ENCODE data around the gene FYN. TPM values are rescaled to one million over a fixed set of nuclear protein-coding genes. Genes with fewer than 3 reads are reported as not detected.

Gene FYN
- polyA plus RNA-seq, 3 donors, result 88.4 to 149 (median 114) TPM

- Histone ChIP-seq H3K36me3 (replicated peaks in 1 of 2; ENCODE audit: control insufficient read depth in 1 of 2, insufficient read depth in 2 of 2, low read length in 2 of 2) (peaks cover 80 to 98% of the 10 kb centered on the region in 2 donors), H3K4me3 (replicated peaks in 1 of 3; ENCODE audit: low read depth in 2 of 3, low read length in 3 of 3) (no peak overlapping the region), H3K27me3 (ENCODE audit: control insufficient read depth in 2 of 2, insufficient read depth in 2 of 2, low read length in 2 of 2) (no peaks in the 10 kb centered on the region), H3K4me2 (replicated peaks; ENCODE audit: extremely low read depth, low read length, poor library complexity, severe bottlenecking) (no peak overlapping the region), H3K4me1 (ENCODE audit: control insufficient read depth in 1 of 2, insufficient read depth in 2 of 2, low read length in 2 of 2) (no peaks in the 10 kb centered on the region), H4K20me1 (ENCODE audit: insufficient read depth, low read length) (peaks cover 60% of the 10 kb centered on the region), H3K9me3 (replicated peaks in 1 of 2; ENCODE audit: control insufficient read depth in 1 of 2, insufficient read depth in 1 of 2, low read length in 2 of 2) (no peaks in the 10 kb centered on the region), H2AFZ (ENCODE audit: insufficient read depth, low read depth, low read length, poor library complexity, severe bottlenecking) (no peak overlapping the region), H3K27ac (ENCODE audit: low read depth in 1 of 2, low read length in 2 of 2) (no peak overlapping the region), H3K79me2 (ENCODE audit: insufficient read depth, low read length) (no peaks in the 10 kb centered on the region), H3K9ac (ENCODE audit: insufficient read depth, low read length, poor library complexity, severe bottlenecking) (no peak overlapping the region)
- intact Hi-C loops (cut with micrococcal nuclease), result no loop called here
- no peak for TF ChIP-seq CTCF (IDR thresholded peaks at IDR 0.05)
- WGBS (ENCODE audit: insufficient coverage), result no CpG with 5 or more reads among the region's 7 CpGs
- H3K36me3 Mint-ChIP-seq, result peaks cover 86% of the 10 kb centered on the region in 2 donors
- H3K4me3 Mint-ChIP-seq, result no peak overlapping the region
- DNase-seq, result no peak
- no peaks in the 10 kb centered on the region for H3K27me3 Mint-ChIP-seq (ENCODE audit: low read depth in 3 of 3)
- H3K4me1 Mint-ChIP-seq, result no peaks in the 10 kb centered on the region
- H3K9me3 Mint-ChIP-seq, result no peaks in the 10 kb centered on the region
- H3K27ac Mint-ChIP-seq, result peak overlapping the region in 1 of 7 donors; percentile 13
Observed at GRCh38 chr6:111680015-111680712, 193.1 kb downstream of the FYN start.

GRCh38 chr6:111679126-111679858 is 194.0 kb downstream of the FYN start:
- TF ChIP-seq CTCF (IDR thresholded peaks at IDR 0.05), result no peak
- Histone ChIP-seq H3K4me3 (replicated peaks in 1 of 3; ENCODE audit: low read depth in 2 of 3, low read length in 3 of 3) (no peak overlapping the region), H4K20me1 (ENCODE audit: insufficient read depth, low read length) (peaks cover 64% of the 10 kb centered on the region), H3K4me1 (ENCODE audit: control insufficient read depth in 1 of 2, insufficient read depth in 2 of 2, low read length in 2 of 2) (no peaks in the 10 kb centered on the region), H3K36me3 (replicated peaks in 1 of 2; ENCODE audit: control insufficient read depth in 1 of 2, insufficient read depth in 2 of 2, low read length in 2 of 2) (peaks cover 79 to 98% of the 10 kb centered on the region in 2 donors), H3K79me2 (ENCODE audit: insufficient read depth, low read length) (no peaks in the 10 kb centered on the region), H3K4me2 (replicated peaks; ENCODE audit: extremely low read depth, low read length, poor library complexity, severe bottlenecking) (no peak overlapping the region), H2AFZ (ENCODE audit: insufficient read depth, low read depth, low read length, poor library complexity, severe bottlenecking) (no peak overlapping the region), H3K9ac (ENCODE audit: insufficient read depth, low read length, poor library complexity, severe bottlenecking) (no peak overlapping the region), H3K27me3 (ENCODE audit: control insufficient read depth in 2 of 2, insufficient read depth in 2 of 2, low read length in 2 of 2) (no peaks in the 10 kb centered on the region), H3K27ac (ENCODE audit: low read depth in 1 of 2, low read length in 2 of 2) (no peak overlapping the region), H3K9me3 (replicated peaks in 1 of 2; ENCODE audit: control insufficient read depth in 1 of 2, insufficient read depth in 1 of 2, low read length in 2 of 2) (no peaks in the 10 kb centered on the region)
- no peak for DNase-seq
- H3K27me3 Mint-ChIP-seq (ENCODE audit: low read depth in 3 of 3), result peaks cover 0 to under 1% (median 0%) of the 10 kb centered on the region in 3 donors
- no peaks in the 10 kb centered on the region for H3K4me1 Mint-ChIP-seq
- H3K27ac Mint-ChIP-seq, result peak overlapping the region in 1 of 7 donors; percentile 43
- H3K9me3 Mint-ChIP-seq, result no peaks in the 10 kb centered on the region
- peaks cover 85% of the 10 kb centered on the region in 2 donors for H3K36me3 Mint-ChIP-seq
- intact Hi-C loops (cut with micrococcal nuclease), result no loop called here
- no peak overlapping the region for H3K4me3 Mint-ChIP-seq
- WGBS (ENCODE audit: insufficient coverage), result 79% methylated on average over 1 of the region's 5 CpGs

Measured in CD14-positive monocyte (primary cell).